Keratinocyte (primary cell): ENCODE measurements around the gene TCHP. TPM values are rescaled to one million over a fixed set of nuclear protein-coding genes. Genes with fewer than 3 reads are reported as not detected.
A peak's percentile ranks its signal among the peaks of the same experiment; 100 is the strongest.

Experiments used
- DNase-seq: peaks from one replicate; pipeline ENCODE4 v3.0.0-alpha.2; 2011; ENCODE audit warnings: low read depth, missing footprints, low spot score
- FAIRE-seq: peaks from 2 replicates; lab custom pipeline; 2011; peaks lifted over from hg19 to GRCh38; lab: Jason Lieb, UNC
- H2AFZ ChIP-seq: 2 replicates; pipeline ENCODE4 v1.6.0; 2012; ENCODE audit warnings: low read length, control low read depth, inconsistent platforms; ENCODE audit not compliant: control insufficient read depth
- H3K27ac ChIP-seq: 2 replicates; pipeline ENCODE4 v1.5.1; 2011; ENCODE audit warnings: low read length; ENCODE audit not compliant: control insufficient read depth, insufficient read depth
- H3K27me3 ChIP-seq: 3 replicates; pipeline ENCODE4 v1.6.0; 2011; ENCODE audit warnings: low read length; ENCODE audit not compliant: control insufficient read depth, insufficient read depth; ENCODE audit errors: extremely low read depth
- H3K36me3 ChIP-seq, 2 experiments: 2 replicates in 1 of 2; 3 replicates in 1 of 2; pipeline ENCODE4 v1.5.1; 2011; ENCODE audit warnings: low read length in 2 of 2, mild to moderate bottlenecking in 1 of 2; ENCODE audit not compliant: control insufficient read depth in 2 of 2, insufficient read depth in 2 of 2; ENCODE audit errors: extremely low read depth in 1 of 2
- H3K4me1 ChIP-seq: 3 replicates; pipeline ENCODE4 v1.5.1; 2011; ENCODE audit warnings: low read length; ENCODE audit not compliant: control insufficient read depth, insufficient read depth; ENCODE audit errors: extremely low read depth
- H3K4me2 ChIP-seq: 3 replicates; pipeline ENCODE4 v1.6.0; 2011; ENCODE audit warnings: low read depth, low read length; ENCODE audit not compliant: control insufficient read depth, insufficient read depth; ENCODE audit errors: extremely low read depth
- H3K4me3 ChIP-seq, 3 experiments: fragments of 200-600 bp in 1 of 3; sonication (generic) in 1 of 3; 2 replicates in 2 of 3; 3 replicates in 1 of 3; pipeline ENCODE4 v1.5.1; 2011 to 2016; ENCODE audit warnings: low read length in 3 of 3, mild to moderate bottlenecking in 3 of 3, control low read depth in 2 of 3, inconsistent platforms in 1 of 3, low read depth in 1 of 3, mixed read lengths in 1 of 3, mixed run types in 1 of 3, moderate library complexity in 1 of 3; ENCODE audit not compliant: control insufficient read depth in 2 of 3, insufficient read depth in 2 of 3; ENCODE audit errors: extremely low read depth in 1 of 3
- H3K79me2 ChIP-seq: 2 replicates; pipeline ENCODE4 v1.6.0; 2012; ENCODE audit warnings: low read length; ENCODE audit not compliant: control insufficient read depth, insufficient read depth
- H3K9ac ChIP-seq: 3 replicates; pipeline ENCODE4 v1.6.0; 2011; ENCODE audit warnings: low read length; ENCODE audit not compliant: control insufficient read depth, insufficient read depth; ENCODE audit errors: extremely low read depth
- H3K9me1 ChIP-seq: 3 replicates; pipeline ENCODE4 v1.6.0; 2011; ENCODE audit warnings: low read length; ENCODE audit not compliant: control insufficient read depth, insufficient read depth; ENCODE audit errors: extremely low read depth
- H3K9me3 ChIP-seq: 2 replicates; pipeline ENCODE4 v1.5.1; 2012; ENCODE audit warnings: low read depth, low read length; ENCODE audit not compliant: control insufficient read depth
- H4K20me1 ChIP-seq: 3 replicates; pipeline ENCODE4 v1.6.0; 2011; ENCODE audit warnings: low read length; ENCODE audit not compliant: control insufficient read depth, insufficient read depth; ENCODE audit errors: extremely low read depth
- EZH2 ChIP-seq: IDR thresholded peaks from one replicate; pipeline ENCODE4 v1.6.1; 2012; ENCODE audit warnings: inconsistent platforms, mild to moderate bottlenecking, low read length, moderate library complexity
- dilution Hi-C: fragments of 300-500 bp; cut with MboI; formaldehyde crosslinking; loops from one replicate; pipeline ENCODE4 v1.7.0; 2020; ENCODE audit warnings: low sequenced_read_pairs; ENCODE audit not compliant: extremely low pct_ligation_motif_present
- polyA plus RNA-seq, 5 experiments: library from polyadenylated mRNA; depleted of rRNA in 3 of 5; stranded (reverse) in 3 of 5; stranded (forward) in 1 of 5; unstranded in 1 of 5; fragments of >200 nt; gene quantifications; 1 replicate in 1 of 5; 2 replicates in 3 of 5; 3 replicates in 1 of 5; pipeline versions ENCODE4 v1.2.1 to v1.2.3, GENCODE V29; 2011 to 2012; ENCODE audit warnings: missing spikeins in 2 of 5, low read depth in 1 of 5, low replicate concordance in 1 of 5
- TF ChIP-seq, protein P1 (sequence below), 3 experiments: IDR thresholded peaks in 1 of 3; conservative IDR thresholded peaks in 1 of 3; optimal IDR thresholded peaks in 1 of 3; 2 replicates in 2 of 3; 3 replicates in 1 of 3; pipeline versions ENCODE3 to v1.5.1; 2011; ENCODE audit warnings: low read length in 3 of 3, mild to moderate bottlenecking in 3 of 3, moderate library complexity in 2 of 3, control low read depth in 1 of 3, inconsistent platforms in 1 of 3; ENCODE audit not compliant: insufficient read depth in 2 of 3; ENCODE audit errors: extremely low read depth in 1 of 3

Gene TCHP
- polyA plus RNA-seq, 1 donor (not counting 4 experiments of a cell fraction or from before 2014, with no cell fraction given): 9.6 TPM

- Histone ChIP-seq H3K27ac (peak overlapping the region; percentile 34), H4K20me1 (no peaks in the 10 kb centered on the region), H3K4me1 (peaks cover 55% of the 10 kb centered on the region), H3K9ac (no peak overlapping the region), H3K4me3 (no peak overlapping the region), H3K79me2 (no peaks in the 10 kb centered on the region), H3K4me2 (no peak overlapping the region), H3K9me3 (no peaks in the 10 kb centered on the region), H3K36me3 (no peaks in the 10 kb centered on the region), H3K9me1 (no peaks in the 10 kb centered on the region), H2AFZ (no peak overlapping the region), H3K27me3 (no peaks in the 10 kb centered on the region)
- FAIRE-seq: no peak
- dilution Hi-C loops: no loop called here
- TF ChIP-seq, protein P1, sequence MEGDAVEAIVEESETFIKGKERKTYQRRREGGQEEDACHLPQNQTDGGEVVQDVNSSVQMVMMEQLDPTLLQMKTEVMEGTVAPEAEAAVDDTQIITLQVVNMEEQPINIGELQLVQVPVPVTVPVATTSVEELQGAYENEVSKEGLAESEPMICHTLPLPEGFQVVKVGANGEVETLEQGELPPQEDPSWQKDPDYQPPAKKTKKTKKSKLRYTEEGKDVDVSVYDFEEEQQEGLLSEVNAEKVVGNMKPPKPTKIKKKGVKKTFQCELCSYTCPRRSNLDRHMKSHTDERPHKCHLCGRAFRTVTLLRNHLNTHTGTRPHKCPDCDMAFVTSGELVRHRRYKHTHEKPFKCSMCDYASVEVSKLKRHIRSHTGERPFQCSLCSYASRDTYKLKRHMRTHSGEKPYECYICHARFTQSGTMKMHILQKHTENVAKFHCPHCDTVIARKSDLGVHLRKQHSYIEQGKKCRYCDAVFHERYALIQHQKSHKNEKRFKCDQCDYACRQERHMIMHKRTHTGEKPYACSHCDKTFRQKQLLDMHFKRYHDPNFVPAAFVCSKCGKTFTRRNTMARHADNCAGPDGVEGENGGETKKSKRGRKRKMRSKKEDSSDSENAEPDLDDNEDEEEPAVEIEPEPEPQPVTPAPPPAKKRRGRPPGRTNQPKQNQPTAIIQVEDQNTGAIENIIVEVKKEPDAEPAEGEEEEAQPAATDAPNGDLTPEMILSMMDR (optimal IDR thresholded peaks at IDR 0.05 in 1 of 3, IDR thresholded peaks at IDR 0.05 in 1 of 3, conservative IDR thresholded peaks at IDR 0.05 in 1 of 3; ENCODE audit: extremely low read depth in 1 of 3, insufficient read depth in 2 of 3, low read length in 3 of 3): peak in 1 of 3 experiments; percentile 2
- TF ChIP-seq EZH2: no peak
- peak; percentile 56 for DNase-seq
Measured at GRCh38 chr12:109885616-109886015, 14.5 kb upstream of the TCHP start.

DNA sequence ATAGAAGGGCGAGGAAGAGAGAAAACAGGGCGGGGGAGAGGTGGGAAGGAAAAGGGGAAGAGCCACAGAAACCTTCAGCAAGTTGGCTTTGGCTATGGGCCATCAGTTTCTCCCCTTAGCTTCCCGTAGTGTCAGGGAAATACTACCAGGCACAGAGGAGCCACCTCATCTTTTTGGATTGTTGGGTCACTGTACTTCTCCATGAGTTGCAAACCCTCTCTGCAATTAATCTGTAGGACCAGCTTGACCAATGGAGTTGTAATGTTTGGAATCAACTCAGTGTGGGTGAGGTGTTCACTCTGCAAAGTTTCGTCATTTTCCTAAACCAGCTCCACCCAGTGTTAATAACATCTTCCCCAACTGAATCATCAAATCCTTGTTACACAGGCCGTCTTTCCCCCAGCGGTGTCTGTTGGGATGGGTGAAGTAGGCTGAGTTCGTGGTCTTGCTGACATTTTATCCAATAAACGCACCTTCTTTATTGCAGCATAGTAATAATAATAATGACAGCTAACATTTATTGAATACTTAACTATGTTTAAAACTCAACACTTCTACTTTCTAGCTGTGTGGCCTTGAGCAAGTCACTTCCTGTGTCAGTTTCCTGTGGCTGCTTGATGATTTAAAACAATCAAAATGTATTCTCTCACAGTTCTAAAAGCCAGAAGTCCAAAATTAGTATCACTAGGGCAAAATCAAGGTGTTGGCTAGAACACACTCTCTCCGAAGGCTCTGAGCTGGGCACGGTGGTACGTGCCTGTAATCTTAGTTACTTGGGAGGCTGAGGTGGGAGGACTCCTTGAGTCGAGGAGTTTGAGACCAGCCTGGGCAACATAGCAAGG, 11.7 kb upstream of the TCHP start:
- Histone ChIP-seq H3K9me3 (no peaks in the 10 kb centered on the region), H3K9me1 (no peaks in the 10 kb centered on the region), H2AFZ (peak overlapping the region; percentile 58), H3K27me3 (no peaks in the 10 kb centered on the region), H3K4me2 (peak overlapping the region; percentile 19), H4K20me1 (no peaks in the 10 kb centered on the region), H3K9ac (peak overlapping the region; percentile 35), H3K27ac (peak overlapping the region; percentile 75), H3K4me1 (peaks cover 39% of the 10 kb centered on the region), H3K4me3 (no peak overlapping the region), H3K79me2 (no peaks in the 10 kb centered on the region), H3K36me3 (no peaks in the 10 kb centered on the region)
- dilution Hi-C loops: no loop called here
- DNase-seq (peak; percentile 86), FAIRE-seq (peak; percentile 84)
- TF ChIP-seq EZH2: no peak
- TF ChIP-seq, protein P1 (optimal IDR thresholded peaks at IDR 0.05 in 1 of 3, IDR thresholded peaks at IDR 0.05 in 1 of 3, conservative IDR thresholded peaks at IDR 0.05 in 1 of 3; ENCODE audit: extremely low read depth in 1 of 3, insufficient read depth in 2 of 3, low read length in 3 of 3): peak in 2 of 3 experiments; percentile 16 to 26
